ENCODE results near the gene DMBT1.

GRCh38 chr10:122638106-122638505, 77.6 kb downstream of the DMBT1 start:
- TF ChIP-seq CTCF (IDR thresholded peaks at IDR 0.05) (no peak), EZH2 (IDR thresholded peaks at IDR 0.05) (no peak), EZH2phosphoT487 (IDR thresholded peaks at IDR 0.05) (no peak)
